Left lung (tissue), 10 donors: Measurements from ENCODE around the gene C17orf78. TPM values are rescaled to one million over a fixed set of nuclear protein-coding genes. Genes with fewer than 3 reads are reported as not detected.
A peak's percentile ranks its signal among the peaks of the same experiment; 100 is the strongest.
"Not testable (repeated sequence)": the region's sequence is repeated elsewhere in the genome, so short reads cannot be mapped to it uniquely, and the experiment has no call there.

Experiments
- ATAC-seq: fragments of 200-7000 bp; cut with Tn5 transposase; one replicate; pipeline ENCODE4 v1.9.1; 2020; ENCODE audit warnings: moderate library complexity
- DNase-seq, 4 donors: peaks; one replicate each; pipeline ENCODE4 v3.0.0-alpha.2; 2013 to 2020
- H3K27ac ChIP-seq, 2 donors: fragments of 200-600 bp; sonication (generic) in 1 of 2; one replicate each; pipeline versions ENCODE4 v1.5.0 to v1.8.0; 2020 to 2021
- H3K27me3 ChIP-seq, 2 donors: fragments of 200-600 bp; sonication (generic) in 1 of 2; one replicate each; pipeline versions ENCODE4 v1.5.0 to v1.8.0; 2020 to 2021
- H3K36me3 ChIP-seq, 2 donors: fragments of 200-600 bp; sonication (generic) in 1 of 2; one replicate each; pipeline versions ENCODE4 v1.5.0 to v1.8.0; 2020 to 2021
- H3K4me1 ChIP-seq, 2 donors: fragments of 200-600 bp; one replicate each; pipeline ENCODE4 v1.8.0; 2021
- H3K4me3 ChIP-seq, 2 donors: fragments of 200-600 bp; sonication (generic) in 1 of 2; one replicate each; pipeline versions ENCODE4 v1.5.0 to v1.8.0; 2020 to 2021; ENCODE audit warnings: mild to moderate bottlenecking in 1 of 2
- H3K9me3 ChIP-seq, 2 donors: fragments of 200-600 bp; sonication (generic) in 1 of 2; one replicate each; pipeline versions ENCODE4 v1.5.0 to v1.8.0; 2020 to 2021
- intact Hi-C, 2 donors: fragments of 100-400 bp; cut with DNase I; formaldehyde crosslinking; loops; one replicate each; pipeline versions ENCODE4 v1.11.2 to v1.14.2; 2022
- polyA plus RNA-seq, 6 donors: library from polyadenylated mRNA; unstranded; fragments of 120-200 nt; gene quantifications; one replicate each; pipeline ENCODE4 v1.2.1, GENCODE V29; 2013; ENCODE audit not compliant: insufficient read length in 6 of 6
- total RNA-seq, 2 donors: library from RNA; stranded (reverse); fragmentation: NEBNext Ultra II Directional; extraction: Animal tissue kit (Norgen Biotek cat#: 25700); gene quantifications; one replicate each; pipeline ENCODE4 v1.2.1, GENCODE V29; 2021
- TF ChIP-seq, protein P1 (sequence below), 2 donors: fragments of 200-600 bp; sonication (generic) in 1 of 2; IDR thresholded peaks; one replicate each; pipeline versions ENCODE4 v1.5.0 to v1.8.0; 2021; ENCODE audit warnings: antibody characterized with exemption in 2 of 2
- donor health status: DM: no; HTN: yes; CAD: no.
- donor health status: DM: no; HTN: no; CAD: no.

Gene C17orf78
- total and polyA plus RNA-seq, 8 donors: 0.21 to 0.58 (median 0.35) TPM; not detected in 2

DNA sequence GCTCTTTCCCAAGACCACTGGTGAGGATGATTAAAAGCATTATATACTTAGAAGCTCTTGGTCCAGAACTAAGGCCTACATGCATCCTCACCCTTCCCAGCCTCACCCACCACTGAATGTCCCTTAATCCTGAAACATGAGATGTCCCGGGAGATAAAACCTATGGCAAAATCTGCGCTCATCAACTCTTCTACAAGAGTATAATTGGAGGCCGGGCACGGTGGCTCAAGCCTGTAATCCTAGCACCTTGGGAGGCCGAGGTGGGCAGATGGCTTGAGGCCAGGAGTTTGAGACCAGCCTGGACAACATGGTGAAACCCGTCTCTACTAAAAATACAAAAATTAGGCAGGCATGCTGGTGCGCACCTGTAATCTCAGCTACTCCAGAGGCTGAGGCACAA is 17.6 kb downstream of the C17orf78 start:
- Histone ChIP-seq H3K9me3 (no peaks in the 10 kb centered on the region), H3K4me1 (peaks cover 0 to 8% of the 10 kb centered on the region in 2 donors), H3K27me3 (no peaks in the 10 kb centered on the region), H3K36me3 (no peaks in the 10 kb centered on the region), H3K4me3 (no peak overlapping the region), H3K27ac (no peak overlapping the region)
- intact Hi-C loops: no loop called here
- DNase-seq (no peak), ATAC-seq (no peak)
- TF ChIP-seq, protein P1, sequence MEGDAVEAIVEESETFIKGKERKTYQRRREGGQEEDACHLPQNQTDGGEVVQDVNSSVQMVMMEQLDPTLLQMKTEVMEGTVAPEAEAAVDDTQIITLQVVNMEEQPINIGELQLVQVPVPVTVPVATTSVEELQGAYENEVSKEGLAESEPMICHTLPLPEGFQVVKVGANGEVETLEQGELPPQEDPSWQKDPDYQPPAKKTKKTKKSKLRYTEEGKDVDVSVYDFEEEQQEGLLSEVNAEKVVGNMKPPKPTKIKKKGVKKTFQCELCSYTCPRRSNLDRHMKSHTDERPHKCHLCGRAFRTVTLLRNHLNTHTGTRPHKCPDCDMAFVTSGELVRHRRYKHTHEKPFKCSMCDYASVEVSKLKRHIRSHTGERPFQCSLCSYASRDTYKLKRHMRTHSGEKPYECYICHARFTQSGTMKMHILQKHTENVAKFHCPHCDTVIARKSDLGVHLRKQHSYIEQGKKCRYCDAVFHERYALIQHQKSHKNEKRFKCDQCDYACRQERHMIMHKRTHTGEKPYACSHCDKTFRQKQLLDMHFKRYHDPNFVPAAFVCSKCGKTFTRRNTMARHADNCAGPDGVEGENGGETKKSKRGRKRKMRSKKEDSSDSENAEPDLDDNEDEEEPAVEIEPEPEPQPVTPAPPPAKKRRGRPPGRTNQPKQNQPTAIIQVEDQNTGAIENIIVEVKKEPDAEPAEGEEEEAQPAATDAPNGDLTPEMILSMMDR (IDR thresholded peaks at IDR 0.05): no peak

DNA sequence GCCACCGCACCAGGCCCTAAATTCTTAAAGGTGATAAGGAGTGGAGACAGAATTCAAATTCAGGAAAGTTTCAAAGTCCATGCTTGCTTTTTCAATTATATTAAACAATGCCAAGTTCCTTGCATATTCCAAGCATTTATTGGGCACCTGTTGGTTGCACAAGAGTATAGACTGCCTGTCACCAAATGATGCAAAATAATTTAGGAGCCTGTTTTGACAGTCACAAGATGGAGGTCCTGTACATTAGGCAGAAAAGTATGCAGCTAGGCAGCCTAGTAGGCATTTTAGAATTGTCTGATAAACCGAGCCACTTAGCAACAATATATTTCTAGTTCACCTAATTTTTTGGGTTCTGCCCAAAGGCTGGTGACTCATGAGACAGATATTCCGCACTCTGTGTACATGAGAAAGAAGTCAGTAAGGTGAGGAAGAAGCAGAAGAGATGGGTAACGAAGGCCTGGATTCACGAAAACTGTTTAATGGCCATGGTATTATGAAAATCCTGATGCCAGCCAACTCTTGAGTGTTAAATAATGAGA is 23.5 kb downstream of the C17orf78 start:
- intact Hi-C loops: no loop called here
- ATAC-seq (no peak), DNase-seq (no peak)
- H3K4me3 ChIP-seq: no peak overlapping the region
- TF ChIP-seq, protein P1 (IDR thresholded peaks at IDR 0.05): no peak
- H3K4me1 ChIP-seq: peaks cover 0 to 8% of the 10 kb centered on the region in 2 donors
- H3K27ac ChIP-seq: no peak overlapping the region
- H3K27me3 ChIP-seq: no peaks in the 10 kb centered on the region
- no peaks in the 10 kb centered on the region for H3K9me3 ChIP-seq
- no peaks in the 10 kb centered on the region for H3K36me3 ChIP-seq

DNA sequence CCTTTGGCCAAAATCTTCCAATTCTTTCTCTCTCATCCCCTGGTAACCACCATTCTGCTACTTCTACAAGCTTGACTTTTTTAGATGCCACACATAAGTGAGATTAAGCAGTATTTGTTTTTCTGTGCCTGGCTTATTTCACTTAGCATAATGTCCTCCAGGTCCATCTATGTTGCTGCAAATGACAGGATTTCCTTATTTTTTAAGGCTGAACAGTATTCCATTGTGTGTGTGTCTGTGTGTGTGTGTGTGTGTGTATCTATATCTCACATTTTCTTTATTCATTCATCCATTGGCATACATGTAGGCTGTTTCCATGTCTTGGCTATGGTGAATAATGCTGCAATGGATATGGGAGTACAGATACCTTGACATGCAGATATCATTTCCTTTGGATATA is 24.7 kb downstream of the C17orf78 start:
- Histone ChIP-seq H3K27ac (no peak overlapping the region), H3K27me3 (no peaks in the 10 kb centered on the region), H3K9me3 (no peaks in the 10 kb centered on the region), H3K4me3 (no peak overlapping the region), H3K4me1 (peaks cover 5 to 15% of the 10 kb centered on the region in 2 donors), H3K36me3 (no peaks in the 10 kb centered on the region)
- intact Hi-C loops: no loop called here
- DNase-seq (no peak), ATAC-seq (no peak)
- TF ChIP-seq, protein P1 (IDR thresholded peaks at IDR 0.05): no peak

DNA sequence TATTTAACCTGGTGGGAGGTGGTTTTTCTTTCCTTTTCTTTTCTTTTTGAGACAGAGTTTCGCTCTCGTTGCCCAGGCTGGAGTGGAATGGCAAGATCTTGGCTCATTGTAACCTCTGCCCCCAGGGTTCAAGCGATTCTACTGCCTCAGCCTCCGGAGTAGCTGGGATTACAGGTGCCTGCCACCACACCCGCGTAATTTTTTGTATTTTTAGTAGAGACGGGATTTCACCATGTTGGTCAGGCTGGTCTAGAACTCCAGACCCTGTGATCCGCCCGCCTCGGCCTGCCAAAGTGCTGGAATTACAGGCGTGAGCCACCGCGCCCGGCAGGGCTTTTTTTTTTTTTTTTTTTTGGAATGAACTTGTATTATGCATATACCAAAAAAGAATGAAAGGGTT is 29.7 kb downstream of the C17orf78 start:
- H3K9me3 ChIP-seq, H3K36me3 ChIP-seq, H3K27ac ChIP-seq, ATAC-seq, DNase-seq, H3K27me3 ChIP-seq, intact Hi-C loops: not testable (repeated sequence)
- Histone ChIP-seq H3K4me3 (peak overlapping the region in 1 of 2 donors; percentile 86), H3K4me1 (peaks cover 5 to 29% of the 10 kb centered on the region in 2 donors)

DNA sequence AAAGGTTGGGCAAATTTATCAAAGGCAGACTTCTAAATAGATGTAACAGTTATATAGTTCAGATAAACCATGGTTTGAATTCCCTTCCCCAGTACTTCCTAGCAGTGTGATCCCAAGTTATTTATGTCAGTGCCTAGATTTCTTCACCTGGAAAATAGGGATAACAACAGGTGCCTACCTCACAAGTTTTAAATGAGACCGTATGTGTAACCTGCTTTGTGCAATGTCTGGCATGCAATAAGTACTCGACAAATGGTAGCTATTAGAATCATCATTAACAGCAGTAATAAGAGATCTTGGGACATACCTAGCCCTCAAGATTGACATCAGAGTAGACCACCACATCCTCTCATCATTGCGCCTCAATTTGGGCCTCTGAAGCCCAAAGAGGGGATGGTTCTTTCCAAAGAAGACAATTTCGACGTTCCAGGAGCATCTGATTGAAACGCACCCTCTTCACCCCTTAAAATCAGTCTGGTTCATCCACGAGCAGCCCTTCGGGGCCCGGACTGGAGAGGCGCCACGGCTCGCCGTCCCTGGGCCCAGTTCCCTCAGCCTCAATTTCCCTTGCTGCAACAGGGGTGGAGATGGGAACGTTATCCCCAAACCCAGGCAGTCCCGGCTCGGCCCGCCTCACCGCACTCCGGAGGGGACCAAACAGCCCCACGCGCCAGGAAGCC is 30.3 kb downstream of the C17orf78 start:
- intact Hi-C loops: no loop called here
- H3K27ac ChIP-seq: peak overlapping the region; percentile 86 to 93
- no peaks in the 10 kb centered on the region for H3K9me3 ChIP-seq
- TF ChIP-seq, protein P1 (IDR thresholded peaks at IDR 0.05): no peak
- H3K4me3 ChIP-seq: peak overlapping the region; percentile 72 to 86
- peaks cover 0 to 3% of the 10 kb centered on the region in 2 donors for H3K36me3 ChIP-seq
- ATAC-seq: peak; percentile 37
- H3K4me1 ChIP-seq: peaks cover 5 to 29% of the 10 kb centered on the region in 2 donors
- no peaks in the 10 kb centered on the region for H3K27me3 ChIP-seq
- peak in 1 of 4 donors; percentile 11 for DNase-seq
